ENCODE results near the gene TOB2. TPM values are rescaled to one million over a fixed set of nuclear protein-coding genes. Genes with fewer than 3 reads are reported as not detected.

The TOB2 gene
- total and polyA plus RNA-seq, 9 of the 15 experiments (the other 6 are each of a cell fraction or from before 2014, with no cell fraction given), result 3.3 to 20.5 (median 7.3) TPM

DNA sequence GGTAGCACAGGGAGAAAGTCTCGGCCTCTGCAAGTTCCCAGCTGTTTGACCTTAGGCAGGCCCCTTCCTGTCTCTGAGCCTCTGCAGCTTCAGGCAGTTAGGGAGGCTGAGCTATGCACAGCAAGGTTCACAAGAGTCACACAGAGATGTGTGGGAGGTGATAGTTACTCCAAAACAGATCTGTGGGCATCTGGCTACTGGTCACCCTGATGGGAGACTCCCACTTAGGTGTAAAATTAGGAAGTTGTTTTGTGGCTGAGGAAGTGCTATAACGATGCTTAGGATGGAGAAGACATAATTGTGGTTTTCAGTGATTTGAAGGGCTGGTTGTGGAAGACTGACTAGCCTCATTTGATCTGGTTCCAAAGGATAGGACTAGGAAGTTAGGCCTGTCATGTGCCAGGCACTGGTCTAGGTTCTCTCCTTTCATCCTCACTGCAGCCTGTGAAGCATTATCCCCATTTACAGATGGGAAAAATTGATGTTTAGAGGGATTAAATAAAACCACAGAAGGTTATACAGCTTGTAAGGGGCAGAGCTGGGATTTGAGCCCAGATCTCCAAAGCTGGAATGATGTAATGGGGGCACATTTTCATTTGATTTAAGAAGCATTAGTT, 35.8 kb upstream of the TOB2 start (continued):
- TF ChIP-seq, protein P1, sequence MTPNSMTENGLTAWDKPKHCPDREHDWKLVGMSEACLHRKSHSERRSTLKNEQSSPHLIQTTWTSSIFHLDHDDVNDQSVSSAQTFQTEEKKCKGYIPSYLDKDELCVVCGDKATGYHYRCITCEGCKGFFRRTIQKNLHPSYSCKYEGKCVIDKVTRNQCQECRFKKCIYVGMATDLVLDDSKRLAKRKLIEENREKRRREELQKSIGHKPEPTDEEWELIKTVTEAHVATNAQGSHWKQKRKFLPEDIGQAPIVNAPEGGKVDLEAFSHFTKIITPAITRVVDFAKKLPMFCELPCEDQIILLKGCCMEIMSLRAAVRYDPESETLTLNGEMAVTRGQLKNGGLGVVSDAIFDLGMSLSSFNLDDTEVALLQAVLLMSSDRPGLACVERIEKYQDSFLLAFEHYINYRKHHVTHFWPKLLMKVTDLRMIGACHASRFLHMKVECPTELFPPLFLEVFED (CRISPR knock-in tag; conservative IDR thresholded peaks at IDR 0.05), result no peak
- TF ChIP-seq TCF7L2 (IDR thresholded peaks at IDR 0.05; ENCODE audit: low read depth, low read length) (no peak), POLR3A (IDR thresholded peaks at IDR 0.05; ENCODE audit: borderline replicate concordance, extremely low read depth, insufficient read depth, insufficient read length) (no peak)

- Histone ChIP-seq H3K27me3 (ENCODE audit: control insufficient read depth in 2 of 2, insufficient read depth in 2 of 2, low read length in 2 of 2) (no peaks in the 10 kb centered on the region), H4K20me1 (replicated peaks; ENCODE audit: control insufficient read depth, insufficient read depth, low read length) (peaks cover 39% of the 10 kb centered on the region), H3K79me2 (ENCODE audit: control insufficient read depth, insufficient read depth, low read length) (peaks cover 90% of the 10 kb centered on the region), H3K4me2 (ENCODE audit: insufficient read depth, low read length) (no peak overlapping the region), H3K4me3 (no peak overlapping the region), H3K27ac (ENCODE audit: extremely low read depth, low read depth, low read length) (no peak overlapping the region; the same call in 2 of the 3 replicates), H3K36me3 (ENCODE audit: control insufficient read depth, insufficient read depth, low read length) (peaks cover 52% of the 10 kb centered on the region; the same call in 2 of the 3 replicates), H3K4me1 (replicated peaks in 1 of 2; ENCODE audit: control insufficient read depth in 2 of 2, insufficient read depth in 2 of 2, low read length in 2 of 2) (peaks cover 7 to 8% of the 10 kb centered on the region in 2 experiments), H3K9me1 (ENCODE audit: control insufficient read depth, insufficient read depth, low read length) (peaks cover 4% of the 10 kb centered on the region), H3K9ac (ENCODE audit: insufficient read depth in 1 of 2, low read depth in 2 of 2, low read length in 2 of 2) (peak overlapping the region in 1 of 2 experiments; percentile 67; a peak in 2 of 4 replicates), H2AFZ (ENCODE audit: low read depth, low read length) (no peak overlapping the region), H3K9me3 (replicated peaks; ENCODE audit: control insufficient read depth, insufficient read depth, low read depth, low read length) (no peaks in the 10 kb centered on the region)
- no peak for DNase-seq (ENCODE audit: extremely low read depth in 1 of 4, low spot score in 3 of 4)
- no peak for ATAC-seq
- no TSS peak for BruUV-seq (replicated peaks)
- ChIA-PET POLR2A (interaction anchor here (0.5 to 1.6 kb wide), 5 partner anchors 9 to 234 kb away, joined by 3 to 5 read pairs (median 3); partner anchors contain the start of genes ACO2 and PHF5A), CTCF (ENCODE audit: low intra/inter-chr PET ratio) (no interaction called here)
- in situ Hi-C loops (cut with MboI), result no loop called here
- intact Hi-C loops (cut with micrococcal nuclease), result no loop called here
- WGBS (ENCODE audit: insufficient coverage, low coverage, missing lambda C conversion rate), result 59% methylated on average over 4 of the region's 5 CpGs
- TF ChIP-seq TOE1 (IDR thresholded peaks at IDR 0.05; ENCODE audit: borderline replicate concordance) (no peak), TOE1 (CRISPR knock-in tag; IDR thresholded peaks at IDR 0.05; ENCODE audit: borderline replicate concordance, low read depth) (no peak), CTBP1 (IDR thresholded peaks at IDR 0.05; ENCODE audit: borderline replicate concordance) (no peak), CHD2 (IDR thresholded peaks at IDR 0.05; ENCODE audit: low read depth, low read length) (no peak), NFE2 (IDR thresholded peaks at IDR 0.05; ENCODE audit: low read depth) (no peak), FOXP1 (CRISPR knock-in tag; IDR thresholded peaks at IDR 0.05) (no peak), CBX5 (IDR thresholded peaks at IDR 0.05; ENCODE audit: borderline replicate concordance, low read depth) (no peak), ZNF184 (CRISPR knock-in tag; IDR thresholded peaks at IDR 0.05) (no peak)
- FAIRE-seq, result no peak
Measured at GRCh38 chr22:41481925-41482318, 35.3 kb upstream of the TOB2 start.

All from K562 (cell line).